AG08395 (cell line): ENCODE results near the gene CAMK2B.

Experiments
- DNase-seq: peaks from one replicate; pipeline ENCODE4 v3.0.0; 2012; ENCODE audit warnings: mixed read lengths, low spot score

CAMK2B gene

GRCh38 chr7:44228571-44229350, 96.6 kb downstream of the CAMK2B start:
- DNase-seq: no peak

- DNase-seq: no peak
Measured at GRCh38 chr7:44227911-44228310, 97.5 kb downstream of the CAMK2B start.

GRCh38 chr7:44226396-44226753, 99.0 kb downstream of the CAMK2B start:
- DNase-seq: no peak

- peak; percentile 25 for DNase-seq
Measured at GRCh38 chr7:44225566-44226395, 99.6 kb downstream of the CAMK2B start.

GRCh38 chr7:44224974-44225565, 100.3 kb downstream of the CAMK2B start:
- no peak for DNase-seq

GRCh38 chr7:44224080-44224973, 101.1 kb downstream of the CAMK2B start:
- no peak for DNase-seq

GRCh38 chr7:44223362-44224079, 101.9 kb downstream of the CAMK2B start:
- no peak for DNase-seq

GRCh38 chr7:44222776-44223261, 102.6 kb downstream of the CAMK2B start:
- DNase-seq: no peak

- DNase-seq: no peak
Measured at GRCh38 chr7:44222074-44222473, 103.3 kb downstream of the CAMK2B start.

- no peak for DNase-seq
Measured at GRCh38 chr7:44221231-44221791, 104.1 kb downstream of the CAMK2B start.

- no peak for DNase-seq
Measured at GRCh38 chr7:44220358-44221112, 104.9 kb downstream of the CAMK2B start.

GRCh38 chr7:44220046-44220357, 105.4 kb downstream of the CAMK2B start:
- DNase-seq: no peak

GRCh38 chr7:44219371-44220045, 105.9 kb downstream of the CAMK2B start:
- no peak for DNase-seq

GRCh38 chr7:44218418-44219201, 106.8 kb downstream of the CAMK2B start:
- no peak for DNase-seq

- no peak for DNase-seq
Measured at GRCh38 chr7:44217852-44218402, 107.5 kb downstream of the CAMK2B start.

GRCh38 chr7:44217223-44217714, 108.1 kb downstream of the CAMK2B start:
- no peak for DNase-seq

- no peak for DNase-seq
Measured at GRCh38 chr7:44216521-44217222, 108.7 kb downstream of the CAMK2B start.

- no peak for DNase-seq
Measured at GRCh38 chr7:44216019-44216418, 109.4 kb downstream of the CAMK2B start.
